HG03280 (cell line): ENCODE data around the gene CDK11A.
"Not testable (repeated sequence)": the region's sequence is repeated elsewhere in the genome, so short reads cannot be mapped to it uniquely, and the experiment has no call there.

Experiments used
- ATAC-seq: cut with Tn5 transposase; IDR thresholded peaks from one replicate; pipeline ENCODE4 v1.9.1; 2021; ENCODE audit warnings: mild to moderate bottlenecking, moderate library complexity; ENCODE audit not compliant: unreplicated experiment

Gene CDK11A

GRCh38 chr1:1684031-1684681 lies 40.0 kb downstream of the CDK11A start:
- no peak for ATAC-seq

- no peak for ATAC-seq
Observed at GRCh38 chr1:1683104-1683905, 40.9 kb downstream of the CDK11A start.

- no peak for ATAC-seq
Observed at GRCh38 chr1:1680912-1681273, 43.3 kb downstream of the CDK11A start.

- no peak for ATAC-seq
Observed at GRCh38 chr1:1680031-1680911, 43.9 kb downstream of the CDK11A start.

GRCh38 chr1:1678581-1679380 lies 45.4 kb downstream of the CDK11A start:
- no peak for ATAC-seq

- peak; percentile 44 for ATAC-seq
Observed at GRCh38 chr1:1677718-1678580, 46.2 kb downstream of the CDK11A start.

GRCh38 chr1:1676087-1676486 lies 48.1 kb downstream of the CDK11A start:
- not testable (repeated sequence) for ATAC-seq

- ATAC-seq = not testable (repeated sequence)
Observed at GRCh38 chr1:1675218-1675617, 48.9 kb downstream of the CDK11A start.

GRCh38 chr1:1674806-1675205 lies 49.4 kb downstream of the CDK11A start:
- ATAC-seq = not testable (repeated sequence)

GRCh38 chr1:1672181-1672965 lies 51.8 kb downstream of the CDK11A start:
- ATAC-seq = no peak

GRCh38 chr1:1671365-1672119 lies 52.6 kb downstream of the CDK11A start:
- no peak for ATAC-seq

GRCh38 chr1:1670866-1671265 lies 53.3 kb downstream of the CDK11A start:
- no peak for ATAC-seq

GRCh38 chr1:1669468-1670440 lies 54.4 kb downstream of the CDK11A start:
- ATAC-seq = no peak

GRCh38 chr1:1666526-1666925 lies 57.6 kb downstream of the CDK11A start:
- ATAC-seq = no peak

GRCh38 chr1:1665815-1666251 lies 58.3 kb downstream of the CDK11A start:
- ATAC-seq = no peak

GRCh38 chr1:1664941-1665814 lies 59.0 kb downstream of the CDK11A start:
- no peak for ATAC-seq
